GM12865 (cell line): Measurements from ENCODE around the gene GAREM2.

ENCODE experiments used
- DNase-seq: peaks from one replicate; pipeline ENCODE4 v3.0.0; 2010; ENCODE audit warnings: low read depth
- H3K4me3 ChIP-seq: 2 replicates; pipeline ENCODE4 v1.5.1; 2011; ENCODE audit warnings: mild to moderate bottlenecking, low read depth, low read length, control low read depth
- CTCF ChIP-seq: IDR thresholded peaks from 2 replicates; pipeline ENCODE4 v1.5.1; 2011; ENCODE audit warnings: low read length, control low read depth, low read depth, inconsistent platforms; ENCODE audit not compliant: insufficient read depth; ENCODE audit errors: missing control alignments

GAREM2 gene

GRCh38 chr2:26179446-26179913 lies 6.6 kb downstream of the GAREM2 start:
- no peak for DNase-seq
- no peak for TF ChIP-seq CTCF
- no peak overlapping the region for H3K4me3 ChIP-seq

GRCh38 chr2:26182441-26182840 lies 9.6 kb downstream of the GAREM2 start:
- TF ChIP-seq CTCF: no peak
- no peak for DNase-seq
- no peak overlapping the region for H3K4me3 ChIP-seq

- H3K4me3 ChIP-seq: no peak overlapping the region
- DNase-seq: no peak
- TF ChIP-seq CTCF: no peak
Measured at GRCh38 chr2:26182887-26183630, 10.2 kb downstream of the GAREM2 start.

GRCh38 chr2:26184121-26184520 lies 11.2 kb downstream of the GAREM2 start:
- no peak for DNase-seq
- TF ChIP-seq CTCF: no peak
- H3K4me3 ChIP-seq: peak overlapping the region; percentile 39

- peak; percentile 59 for TF ChIP-seq CTCF
- H3K4me3 ChIP-seq: peak overlapping the region; percentile 39
- peak; percentile 86 for DNase-seq
Measured at GRCh38 chr2:26184555-26185303, 11.8 kb downstream of the GAREM2 start.

GRCh38 chr2:26185304-26185928 lies 12.5 kb downstream of the GAREM2 start:
- no peak for TF ChIP-seq CTCF
- H3K4me3 ChIP-seq: peak overlapping the region; percentile 39
- no peak for DNase-seq
